ENCODE measurements around the gene SPAG6. TPM values are rescaled to one million over a fixed set of nuclear protein-coding genes. Genes with fewer than 3 reads are reported as not detected.

Gene SPAG6
- total and polyA plus RNA-seq, 2 experiments from 2014 or later = 0.21 TPM; not detected in 1

GRCh38 chr10:22417736-22418268, 72.5 kb downstream of the SPAG6 start:
- Histone ChIP-seq H3K4me1 (ENCODE audit: insufficient read depth) (no peaks in the 10 kb centered on the region), H3K27ac (ENCODE audit: low read depth) (no peak overlapping the region), H3K36me3 (ENCODE audit: insufficient read depth) (no peaks in the 10 kb centered on the region), H4K20me1 (replicated peaks; ENCODE audit: insufficient read depth) (no peaks in the 10 kb centered on the region), H3K9me2 (ENCODE audit: insufficient read depth) (no peaks in the 10 kb centered on the region), H3F3A (replicated peaks; ENCODE audit: low read depth) (no peaks in the 10 kb centered on the region), H3K27me3 (ENCODE audit: insufficient read depth) (no peaks in the 10 kb centered on the region), H3K79me2 (replicated peaks; ENCODE audit: insufficient read depth) (no peaks in the 10 kb centered on the region), H2AFZ (no peak overlapping the region; the same call in 1 of the 2 replicates), H3K4me3 (no peak overlapping the region), H3K4me2 (no peak overlapping the region)
- H3K9me3 Mint-ChIP-seq = no peaks in the 10 kb centered on the region
- H3K36me3 Mint-ChIP-seq (ENCODE audit: low read depth) = no peaks in the 10 kb centered on the region
- DNase-seq (ENCODE audit: low spot score) (no peak), ATAC-seq (no peak)
- no peaks in the 10 kb centered on the region for H3K4me1 Mint-ChIP-seq
- no peaks in the 10 kb centered on the region for H3K27me3 Mint-ChIP-seq (ENCODE audit: insufficient read depth, low read depth, poor library complexity)
- no peak for TF ChIP-seq NANOG (IDR thresholded peaks at IDR 0.05; ENCODE audit: borderline replicate concordance)
- TF ChIP-seq CREB1 (CRISPR knock-in tag; IDR thresholded peaks at IDR 0.05; ENCODE audit: low read depth) = no peak
- TF ChIP-seq REST (IDR thresholded peaks at IDR 0.05; ENCODE audit: unreplicated experiment) = no peak
- TF ChIP-seq ZNF462 (CRISPR knock-in tag; IDR thresholded peaks at IDR 0.05) = no peak
- no peak for TF ChIP-seq CTCF (conservative IDR thresholded peaks at IDR 0.05; ENCODE audit: low read depth in 2 of 2)
- no peak for TF ChIP-seq STAT1 (IDR thresholded peaks at IDR 0.05; ENCODE audit: unreplicated experiment)
- no peak for TF ChIP-seq JUNB (IDR thresholded peaks at IDR 0.05; ENCODE audit: unreplicated experiment)
- TF ChIP-seq ZNF331 (CRISPR knock-in tag; IDR thresholded peaks at IDR 0.05; ENCODE audit: low read depth) = no peak
- no peak for TF ChIP-seq POLR2AphosphoS5 (IDR thresholded peaks at IDR 0.05; ENCODE audit: low read depth)
- no peak for TF ChIP-seq EZH2 (IDR thresholded peaks at IDR 0.05; ENCODE audit: low read depth, unreplicated experiment)
- TF ChIP-seq ZNF114 (CRISPR knock-in tag; IDR thresholded peaks at IDR 0.05) = no peak
- TF ChIP-seq ETS1 (IDR thresholded peaks at IDR 0.05) = no peak
- no peak for TF ChIP-seq EZH2phosphoT487 (IDR thresholded peaks at IDR 0.05; ENCODE audit: unreplicated experiment)
- no peak overlapping the region for H3K4me3 Mint-ChIP-seq
- H3K27ac Mint-ChIP-seq = no peak overlapping the region
